Measurements from ENCODE around the gene ZNF10. TPM values are rescaled to one million over a fixed set of nuclear protein-coding genes. Genes with fewer than 3 reads are reported as not detected.

Gene ZNF10
- polyA plus RNA-seq, 1 donor (not counting 4 experiments of a cell fraction or from before 2014, with no cell fraction given): 6.3 TPM

GRCh38 chr12:133181238-133181959 lies 51.0 kb downstream of the ZNF10 start, which contains the start of gene ZNF268:
Gene ZNF268, plus strand, starts transcription at chr12:133181495. Its CDS starts 503 bp downstream, at chr12:133181998.
- Histone ChIP-seq H3K4me2 (ENCODE audit: control insufficient read depth, extremely low read depth, insufficient read depth, low read depth, low read length) (peak within 1 kb of the TSS; percentile 77), H3K79me2 (ENCODE audit: control insufficient read depth, insufficient read depth, low read length) (peaks cover 9% of the 10 kb centered on the region), H4K20me1 (ENCODE audit: control insufficient read depth, extremely low read depth, insufficient read depth, low read length) (no peaks in the 10 kb centered on the region), H3K4me3 (ENCODE audit: control insufficient read depth in 2 of 3, extremely low read depth in 1 of 3, insufficient read depth in 2 of 3, low read depth in 1 of 3, low read length in 3 of 3) (peak within 1 kb of the TSS; percentile 70 to 82 (median 78)), H3K27me3 (ENCODE audit: control insufficient read depth, extremely low read depth, insufficient read depth, low read length) (no peaks in the 10 kb centered on the region), H3K36me3 (ENCODE audit: control insufficient read depth in 2 of 2, extremely low read depth in 1 of 2, insufficient read depth in 2 of 2, low read length in 2 of 2) (peaks cover 6 to 9% of the 10 kb centered on the region in 2 experiments), H3K9me1 (ENCODE audit: control insufficient read depth, extremely low read depth, insufficient read depth, low read length) (no peaks in the 10 kb centered on the region), H3K27ac (ENCODE audit: control insufficient read depth, insufficient read depth, low read length) (peak within 1 kb of the TSS; percentile 66), H2AFZ (ENCODE audit: control insufficient read depth, low read length) (peak within 1 kb of the TSS; percentile 93), H3K4me1 (ENCODE audit: control insufficient read depth, extremely low read depth, insufficient read depth, low read length) (no peaks in the 10 kb centered on the region), H3K9ac (ENCODE audit: control insufficient read depth, extremely low read depth, insufficient read depth, low read length) (peak within 1 kb of the TSS; percentile 83), H3K9me3 (ENCODE audit: control insufficient read depth, low read depth, low read length) (peaks cover 10% of the 10 kb centered on the region)
- dilution Hi-C loops (cut with MboI; ENCODE audit: extremely low pct_ligation_motif_present, low sequenced_read_pairs): no loop called here
- FAIRE-seq: peak; percentile 56
- TF ChIP-seq EZH2 (IDR thresholded peaks at IDR 0.05; ENCODE audit: low read length) (no peak), CTCF (optimal IDR thresholded peaks at IDR 0.05 in 1 of 3, IDR thresholded peaks at IDR 0.05 in 1 of 3, conservative IDR thresholded peaks at IDR 0.05 in 1 of 3; ENCODE audit: extremely low read depth in 1 of 3, insufficient read depth in 2 of 3, low read length in 3 of 3) (peak; percentile 71 to 83 (median 75))
- DNase-seq (ENCODE audit: low read depth, low spot score): peak; percentile 45

GRCh38 chr12:133190176-133190575 lies 59.7 kb downstream of the ZNF10 start:
- H3K9me1 ChIP-seq (ENCODE audit: control insufficient read depth, extremely low read depth, insufficient read depth, low read length): no peaks in the 10 kb centered on the region
- TF ChIP-seq CTCF (optimal IDR thresholded peaks at IDR 0.05 in 1 of 3, IDR thresholded peaks at IDR 0.05 in 1 of 3, conservative IDR thresholded peaks at IDR 0.05 in 1 of 3; ENCODE audit: extremely low read depth in 1 of 3, insufficient read depth in 2 of 3, low read length in 3 of 3) (no peak), EZH2 (IDR thresholded peaks at IDR 0.05; ENCODE audit: low read length) (no peak)
- H3K4me2 ChIP-seq (ENCODE audit: control insufficient read depth, extremely low read depth, insufficient read depth, low read depth, low read length): no peak overlapping the region
- H3K9ac ChIP-seq (ENCODE audit: control insufficient read depth, extremely low read depth, insufficient read depth, low read length): no peak overlapping the region
- DNase-seq (ENCODE audit: low read depth, low spot score): no peak
- peaks cover 36% of the 10 kb centered on the region for H3K9me3 ChIP-seq (ENCODE audit: control insufficient read depth, low read depth, low read length)
- H4K20me1 ChIP-seq (ENCODE audit: control insufficient read depth, extremely low read depth, insufficient read depth, low read length): no peaks in the 10 kb centered on the region
- no peaks in the 10 kb centered on the region for H3K4me1 ChIP-seq (ENCODE audit: control insufficient read depth, extremely low read depth, insufficient read depth, low read length)
- peaks cover 31 to 34% of the 10 kb centered on the region in 2 experiments for H3K36me3 ChIP-seq (ENCODE audit: control insufficient read depth in 2 of 2, extremely low read depth in 1 of 2, insufficient read depth in 2 of 2, low read length in 2 of 2)
- no peak for FAIRE-seq
- dilution Hi-C loops (cut with MboI; ENCODE audit: extremely low pct_ligation_motif_present, low sequenced_read_pairs): no loop called here
- H3K27me3 ChIP-seq (ENCODE audit: control insufficient read depth, extremely low read depth, insufficient read depth, low read length): no peaks in the 10 kb centered on the region
- H3K27ac ChIP-seq (ENCODE audit: control insufficient read depth, insufficient read depth, low read length): no peak overlapping the region
- H3K79me2 ChIP-seq (ENCODE audit: control insufficient read depth, insufficient read depth, low read length): peaks cover 3% of the 10 kb centered on the region
- no peak overlapping the region for H3K4me3 ChIP-seq (ENCODE audit: control insufficient read depth in 2 of 3, extremely low read depth in 1 of 3, insufficient read depth in 2 of 3, low read depth in 1 of 3, low read length in 3 of 3)
- H2AFZ ChIP-seq (ENCODE audit: control insufficient read depth, low read length): no peak overlapping the region
